ENCODE results near the gene TMEM179. TPM values are rescaled to one million over a fixed set of nuclear protein-coding genes. Genes with fewer than 3 reads are reported as not detected.

The TMEM179 gene
- total RNA-seq, 3 donors from 2014 or later (not counting 1 experiment from before 2014, with no cell fraction given) = not detected

- DNase-seq (no peak), ATAC-seq (no peak)
- Histone ChIP-seq H3K27me3 (ENCODE audit: control insufficient read depth, insufficient read depth, low read length) (no peaks in the 10 kb centered on the region), H3K9me3 (ENCODE audit: control insufficient read depth, insufficient read depth, low read length) (no peaks in the 10 kb centered on the region), H3K27ac (ENCODE audit: low read length) (no peak overlapping the region), H3K36me3 (ENCODE audit: control insufficient read depth, insufficient read depth, low read length) (no peaks in the 10 kb centered on the region), H3K4me3 (ENCODE audit: low read length) (no peak overlapping the region), H3K4me1 (ENCODE audit: control insufficient read depth, insufficient read depth, low read length) (no peaks in the 10 kb centered on the region)
- intact Hi-C loops (cut with micrococcal nuclease) = no loop called here
- H3K36me3 Mint-ChIP-seq = no peaks in the 10 kb centered on the region
- no peaks in the 10 kb centered on the region for H3K4me1 Mint-ChIP-seq
- 75% methylated on average over 11 of the region's 11 CpGs for WGBS (ENCODE audit: insufficient coverage)
- no peaks in the 10 kb centered on the region for H3K9me3 Mint-ChIP-seq
- TF ChIP-seq CTCF (IDR thresholded peaks at IDR 0.05) = no peak
- no peak overlapping the region for H3K4me3 Mint-ChIP-seq
- no peaks in the 10 kb centered on the region for H3K27me3 Mint-ChIP-seq (ENCODE audit: low read depth in 2 of 2)
- H3K27ac Mint-ChIP-seq = no peak overlapping the region
Measured at GRCh38 chr14:104578321-104578720, 26.3 kb downstream of the TMEM179 start.

GRCh38 chr14:104577847-104578301, 26.7 kb downstream of the TMEM179 start:
- no peak for TF ChIP-seq CTCF (IDR thresholded peaks at IDR 0.05)
- no peaks in the 10 kb centered on the region for H3K4me1 Mint-ChIP-seq
- H3K36me3 Mint-ChIP-seq = no peaks in the 10 kb centered on the region
- Histone ChIP-seq H3K36me3 (ENCODE audit: control insufficient read depth, insufficient read depth, low read length) (no peaks in the 10 kb centered on the region), H3K27ac (ENCODE audit: low read length) (no peak overlapping the region), H3K4me3 (ENCODE audit: low read length) (no peak overlapping the region), H3K9me3 (ENCODE audit: control insufficient read depth, insufficient read depth, low read length) (no peaks in the 10 kb centered on the region), H3K27me3 (ENCODE audit: control insufficient read depth, insufficient read depth, low read length) (no peaks in the 10 kb centered on the region), H3K4me1 (ENCODE audit: control insufficient read depth, insufficient read depth, low read length) (no peaks in the 10 kb centered on the region)
- DNase-seq (no peak), ATAC-seq (no peak)
- WGBS (ENCODE audit: insufficient coverage) = 71% methylated on average over 19 of the region's 19 CpGs
- H3K27ac Mint-ChIP-seq = no peak overlapping the region
- H3K9me3 Mint-ChIP-seq = no peaks in the 10 kb centered on the region
- intact Hi-C loops (cut with micrococcal nuclease) = no loop called here
- no peak overlapping the region for H3K4me3 Mint-ChIP-seq
- H3K27me3 Mint-ChIP-seq (ENCODE audit: low read depth in 2 of 2) = no peaks in the 10 kb centered on the region

GRCh38 chr14:104577426-104577825, 27.1 kb downstream of the TMEM179 start:
- no peak overlapping the region for H3K27ac ChIP-seq (ENCODE audit: low read length)
- Mint-ChIP-seq H3K4me3 (no peak overlapping the region), H3K4me1 (no peaks in the 10 kb centered on the region), H3K36me3 (no peaks in the 10 kb centered on the region), H3K27me3 (ENCODE audit: low read depth in 2 of 2) (no peaks in the 10 kb centered on the region), H3K27ac (no peak overlapping the region), H3K9me3 (no peaks in the 10 kb centered on the region)
- ATAC-seq = no peak
- no peak overlapping the region for H3K4me3 ChIP-seq (ENCODE audit: low read length)
- 83% methylated on average over 12 of the region's 12 CpGs for WGBS (ENCODE audit: insufficient coverage)
- intact Hi-C loops (cut with micrococcal nuclease) = no loop called here
- no peaks in the 10 kb centered on the region for H3K36me3 ChIP-seq (ENCODE audit: control insufficient read depth, insufficient read depth, low read length)
- no peak for TF ChIP-seq CTCF (IDR thresholded peaks at IDR 0.05)
- H3K9me3 ChIP-seq (ENCODE audit: control insufficient read depth, insufficient read depth, low read length) = no peaks in the 10 kb centered on the region
- H3K4me1 ChIP-seq (ENCODE audit: control insufficient read depth, insufficient read depth, low read length) = no peaks in the 10 kb centered on the region
- H3K27me3 ChIP-seq (ENCODE audit: control insufficient read depth, insufficient read depth, low read length) = no peaks in the 10 kb centered on the region
- DNase-seq = no peak

GRCh38 chr14:104576970-104577332, 27.6 kb downstream of the TMEM179 start:
- H3K27ac Mint-ChIP-seq = no peak overlapping the region
- intact Hi-C loops (cut with micrococcal nuclease) = no loop called here
- Histone ChIP-seq H3K27ac (ENCODE audit: low read length) (no peak overlapping the region), H3K9me3 (ENCODE audit: control insufficient read depth, insufficient read depth, low read length) (no peaks in the 10 kb centered on the region), H3K36me3 (ENCODE audit: control insufficient read depth, insufficient read depth, low read length) (no peaks in the 10 kb centered on the region), H3K4me3 (ENCODE audit: low read length) (no peak overlapping the region), H3K27me3 (ENCODE audit: control insufficient read depth, insufficient read depth, low read length) (no peaks in the 10 kb centered on the region), H3K4me1 (ENCODE audit: control insufficient read depth, insufficient read depth, low read length) (no peaks in the 10 kb centered on the region)
- no peaks in the 10 kb centered on the region for H3K27me3 Mint-ChIP-seq (ENCODE audit: low read depth in 2 of 2)
- DNase-seq (no peak), ATAC-seq (no peak)
- no peak for TF ChIP-seq CTCF (IDR thresholded peaks at IDR 0.05)
- no peaks in the 10 kb centered on the region for H3K9me3 Mint-ChIP-seq
- H3K4me3 Mint-ChIP-seq = no peak overlapping the region
- 84% methylated on average over 9 of the region's 9 CpGs for WGBS (ENCODE audit: insufficient coverage)
- no peaks in the 10 kb centered on the region for H3K4me1 Mint-ChIP-seq
- H3K36me3 Mint-ChIP-seq = no peaks in the 10 kb centered on the region

All from natural killer cell (primary cell).